ENCODE results near the gene C11orf68. TPM values are rescaled to one million over a fixed set of nuclear protein-coding genes. Genes with fewer than 3 reads are reported as not detected.

Gene C11orf68
- total and polyA plus RNA-seq, 2 experiments from 2014 or later: 16.8 to 23.2 TPM

- no peak overlapping the region for H2AFZ ChIP-seq
- peak; percentile 62 for DNase-seq (ENCODE audit: low spot score)
- peaks cover 29% of the 10 kb centered on the region for H3K27me3 ChIP-seq (ENCODE audit: insufficient read depth)
- H3K4me2 ChIP-seq: peak overlapping the region; percentile 99
- no peaks in the 10 kb centered on the region; the same call in 1 of the 2 replicates for H4K20me1 ChIP-seq (replicated peaks; ENCODE audit: insufficient read depth)
- no peak overlapping the region for H3K27ac ChIP-seq (ENCODE audit: low read depth)
- no peaks in the 10 kb centered on the region for H3K36me3 Mint-ChIP-seq (ENCODE audit: low read depth)
- H3K4me1 Mint-ChIP-seq: peaks cover 8% of the 10 kb centered on the region
- peaks cover 5% of the 10 kb centered on the region; the same call in 1 of the 2 replicates for H3F3A ChIP-seq (replicated peaks; ENCODE audit: low read depth)
- no peaks in the 10 kb centered on the region for H3K79me2 ChIP-seq (replicated peaks; ENCODE audit: insufficient read depth)
- H3K27me3 Mint-ChIP-seq (ENCODE audit: insufficient read depth, low read depth, poor library complexity): peaks cover 45% of the 10 kb centered on the region
- H3K9me3 Mint-ChIP-seq: no peaks in the 10 kb centered on the region; the same call in 2 of the 3 replicates
- no peak overlapping the region for H3K27ac Mint-ChIP-seq
- H3K4me3 Mint-ChIP-seq: peak overlapping the region; percentile 69
- no peaks in the 10 kb centered on the region for H3K36me3 ChIP-seq (ENCODE audit: insufficient read depth)
- peak overlapping the region; percentile 83 for H3K4me3 ChIP-seq
- TF ChIP-seq CTCF (conservative IDR thresholded peaks at IDR 0.05; ENCODE audit: low read depth in 2 of 2) (peak in 1 of 2 experiments; percentile 36; a peak in 2 of 4 replicates), ETS1 (IDR thresholded peaks at IDR 0.05) (no peak)
- H3K9me2 ChIP-seq (ENCODE audit: insufficient read depth): no peaks in the 10 kb centered on the region
- ATAC-seq: peak; percentile 16
- H3K4me1 ChIP-seq (ENCODE audit: insufficient read depth): no peaks in the 10 kb centered on the region; the same call in 1 of the 2 replicates
Measured at GRCh38 chr11:65871811-65872548, 46.9 kb downstream of the C11orf68 start.

- no peak overlapping the region for H2AFZ ChIP-seq
- H3K4me1 ChIP-seq (ENCODE audit: insufficient read depth): no peaks in the 10 kb centered on the region; the same call in 1 of the 2 replicates
- Mint-ChIP-seq H3K36me3 (ENCODE audit: low read depth) (no peaks in the 10 kb centered on the region), H3K9me3 (no peaks in the 10 kb centered on the region; the same call in 2 of the 3 replicates), H3K27ac (no peak overlapping the region), H3K27me3 (ENCODE audit: insufficient read depth, low read depth, poor library complexity) (peaks cover 40% of the 10 kb centered on the region), H3K4me3 (0 out of 3 replicates have a peak overlapping the region, but pooled peaks have one; percentile 4), H3K4me1 (peaks cover 8% of the 10 kb centered on the region)
- ATAC-seq (no peak), DNase-seq (ENCODE audit: low spot score) (no peak)
- H3K27me3 ChIP-seq (ENCODE audit: insufficient read depth): peaks cover 29% of the 10 kb centered on the region
- no peaks in the 10 kb centered on the region; the same call in 1 of the 2 replicates for H3K36me3 ChIP-seq (ENCODE audit: insufficient read depth)
- peaks cover 9% of the 10 kb centered on the region; the same call in 1 of the 2 replicates for H3F3A ChIP-seq (replicated peaks; ENCODE audit: low read depth)
- H3K27ac ChIP-seq (ENCODE audit: low read depth): no peak overlapping the region
- H3K79me2 ChIP-seq (replicated peaks; ENCODE audit: insufficient read depth): no peaks in the 10 kb centered on the region
- no peak overlapping the region for H3K4me2 ChIP-seq
- H4K20me1 ChIP-seq (replicated peaks; ENCODE audit: insufficient read depth): no peaks in the 10 kb centered on the region; the same call in 1 of the 2 replicates
- H3K9me2 ChIP-seq (ENCODE audit: insufficient read depth): no peaks in the 10 kb centered on the region
- no peak overlapping the region for H3K4me3 ChIP-seq
- TF ChIP-seq ZNF462 (CRISPR knock-in tag; IDR thresholded peaks at IDR 0.05): no peak
- no peak for TF ChIP-seq EZH2 (IDR thresholded peaks at IDR 0.05; ENCODE audit: low read depth, unreplicated experiment)
- TF ChIP-seq NANOG (IDR thresholded peaks at IDR 0.05; ENCODE audit: borderline replicate concordance): no peak
- TF ChIP-seq POLR2AphosphoS5 (IDR thresholded peaks at IDR 0.05; ENCODE audit: low read depth): no peak
Measured at GRCh38 chr11:65870706-65871681, 47.9 kb downstream of the C11orf68 start.
